Adrenal gland (tissue), 5 donors: ENCODE measurements around the gene SMAD9.

Experiments used
- CTCF ChIP-seq, 6 experiments: fragments of 450-650 bp in 4 of 6; fragments of 200-600 bp in 2 of 6; sonication (generic) in 1 of 6; IDR thresholded peaks; 1 replicate in 5 of 6; 2 replicates in 1 of 6; pipeline versions ENCODE4 v1.5.1 to v1.8.0; 2016 to 2021; ENCODE audit warnings: antibody characterized with exemption in 6 of 6, mild to moderate bottlenecking in 2 of 6, moderate library complexity in 1 of 6
- POLR2A ChIP-seq, 2 donors: fragments of 450-650 bp; IDR thresholded peaks; one replicate each; pipeline ENCODE4 v1.6.1; 2017; ENCODE audit warnings: antibody characterized with exemption in 2 of 2, mild to moderate bottlenecking in 2 of 2, moderate library complexity in 1 of 2
- donor health status: DM: no; HTN: no; CAD: no.

- TF ChIP-seq CTCF (IDR thresholded peaks at IDR 0.05), result no peak
- no peak for TF ChIP-seq POLR2A (IDR thresholded peaks at IDR 0.05)
These were observed 47.4 kb downstream of the SMAD9 start for GRCh38 chr13:36872621-36873020.
